ENCODE measurements around the gene AIMP1.

DNA sequence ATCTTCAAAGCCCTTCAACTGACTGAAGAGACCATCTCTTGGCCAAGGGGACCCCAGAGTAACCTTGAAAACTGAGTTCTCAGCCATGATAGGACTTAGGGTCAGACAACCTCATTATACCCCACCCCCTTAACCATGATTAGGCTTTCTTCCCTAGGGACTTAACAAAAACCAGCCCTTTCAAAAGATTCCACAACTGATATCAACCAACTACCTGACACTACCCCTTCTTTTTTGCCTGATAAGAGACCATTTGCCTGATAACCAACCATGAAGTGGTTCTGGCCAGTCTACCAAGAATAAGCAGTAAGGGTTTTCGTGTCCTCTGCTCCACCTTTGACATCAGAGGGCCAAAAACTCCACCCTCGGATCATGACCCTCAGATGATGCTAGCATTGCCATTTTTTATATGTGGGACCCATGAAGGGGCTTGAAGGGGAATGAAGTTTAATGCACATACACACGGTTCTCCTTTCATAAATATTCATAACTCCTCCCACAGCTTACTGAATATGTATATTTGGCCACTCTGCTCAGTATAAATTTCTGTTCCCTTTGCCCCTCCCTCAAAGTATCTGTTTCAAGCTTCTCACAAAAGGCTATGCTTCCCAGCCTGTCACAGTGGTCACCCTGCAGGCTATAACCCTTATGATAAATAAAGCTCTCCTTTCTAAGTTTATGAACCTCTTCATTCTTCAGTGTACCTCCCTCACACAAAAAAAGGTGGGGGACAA is 12.6 kb upstream of the AIMP1 start:
- TF ChIP-seq, protein P1, sequence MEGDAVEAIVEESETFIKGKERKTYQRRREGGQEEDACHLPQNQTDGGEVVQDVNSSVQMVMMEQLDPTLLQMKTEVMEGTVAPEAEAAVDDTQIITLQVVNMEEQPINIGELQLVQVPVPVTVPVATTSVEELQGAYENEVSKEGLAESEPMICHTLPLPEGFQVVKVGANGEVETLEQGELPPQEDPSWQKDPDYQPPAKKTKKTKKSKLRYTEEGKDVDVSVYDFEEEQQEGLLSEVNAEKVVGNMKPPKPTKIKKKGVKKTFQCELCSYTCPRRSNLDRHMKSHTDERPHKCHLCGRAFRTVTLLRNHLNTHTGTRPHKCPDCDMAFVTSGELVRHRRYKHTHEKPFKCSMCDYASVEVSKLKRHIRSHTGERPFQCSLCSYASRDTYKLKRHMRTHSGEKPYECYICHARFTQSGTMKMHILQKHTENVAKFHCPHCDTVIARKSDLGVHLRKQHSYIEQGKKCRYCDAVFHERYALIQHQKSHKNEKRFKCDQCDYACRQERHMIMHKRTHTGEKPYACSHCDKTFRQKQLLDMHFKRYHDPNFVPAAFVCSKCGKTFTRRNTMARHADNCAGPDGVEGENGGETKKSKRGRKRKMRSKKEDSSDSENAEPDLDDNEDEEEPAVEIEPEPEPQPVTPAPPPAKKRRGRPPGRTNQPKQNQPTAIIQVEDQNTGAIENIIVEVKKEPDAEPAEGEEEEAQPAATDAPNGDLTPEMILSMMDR (IDR thresholded peaks at IDR 0.05; ENCODE audit: low read depth, low read length) = no peak
- TF ChIP-seq EZH2phosphoT487 (IDR thresholded peaks at IDR 0.05; ENCODE audit: low read depth) = no peak
